Caco-2 (cell line): ENCODE measurements around the gene ADAMTS2. TPM values are rescaled to one million over a fixed set of nuclear protein-coding genes. Genes with fewer than 3 reads are reported as not detected.

Source experiments
- BruUV-seq: library from RNA; stranded (reverse); fragments of 400-500 nt; replicated peaks from 2 replicates; lab custom pipeline; 2021; lab: Mats Ljungman, UMichigan
- CTCF ChIA-PET: fragments of 300-600 bp; sonication (Branson Sonifier 250); formaldehyde crosslinking; loops from one replicate; lab custom pipeline; 2022; ENCODE audit warnings: antibody characterized with exemption; lab: Charles Lee
- POLR2A ChIA-PET: fragments of 300-600 bp; sonication (Branson Sonifier 250); formaldehyde crosslinking; loops from one replicate; lab custom pipeline; 2022; ENCODE audit warnings: antibody characterized with exemption; lab: Charles Lee
- DNase-seq, 2 experiments: peaks; one replicate each; pipeline versions ENCODE4 v3.0.0 to v3.0.0-alpha.2; 2020 to 2022
- H3K27me3 ChIP-seq: replicated peaks from 2 replicates; pipeline ENCODE4 v1.6.0; 2011; ENCODE audit warnings: low read length; ENCODE audit not compliant: control insufficient read depth, insufficient read depth
- H3K36me3 ChIP-seq: 2 replicates; pipeline ENCODE4 v1.5.1; 2011; ENCODE audit warnings: low read length; ENCODE audit not compliant: control insufficient read depth, insufficient read depth
- H3K4me1 ChIP-seq: fragments of 250-450 bp; sonication (Bioruptor Pico); 2 replicates; pipeline ENCODE4 v1.5.1; 2020; ENCODE audit warnings: mild to moderate bottlenecking
- H3K4me3 ChIP-seq: 2 replicates; pipeline ENCODE4 v1.5.1; 2011; ENCODE audit warnings: low read depth, mild to moderate bottlenecking, control low read depth, low read length
- H3K9me3 ChIP-seq: fragments of 250-450 bp; sonication (Bioruptor Pico); 2 replicates; pipeline ENCODE4 v1.5.1; 2020; ENCODE audit warnings: mild to moderate bottlenecking, moderate library complexity
- H3K27ac Mint-ChIP-seq: one replicate; pipeline ENCODE4 v1.8.0; 2022; ENCODE audit warnings: mixed read lengths; ENCODE audit not compliant: unreplicated experiment
- H3K27me3 Mint-ChIP-seq: one replicate; pipeline ENCODE4 v1.8.0; 2022; ENCODE audit warnings: mixed read lengths; ENCODE audit not compliant: insufficient read depth, unreplicated experiment
- H3K36me3 Mint-ChIP-seq: one replicate; pipeline ENCODE4 v1.8.0; 2022; ENCODE audit warnings: mild to moderate bottlenecking, mixed read lengths; ENCODE audit not compliant: insufficient read depth, unreplicated experiment
- H3K4me1 Mint-ChIP-seq: one replicate; pipeline ENCODE4 v1.8.0; 2022; ENCODE audit warnings: low read depth, mixed read lengths; ENCODE audit not compliant: unreplicated experiment
- H3K4me3 Mint-ChIP-seq: one replicate; pipeline ENCODE4 v1.8.0; 2022; ENCODE audit warnings: mild to moderate bottlenecking, moderate library complexity, mixed read lengths; ENCODE audit not compliant: unreplicated experiment
- H3K9me3 Mint-ChIP-seq: one replicate; pipeline ENCODE4 v1.8.0; 2022; ENCODE audit warnings: mixed read lengths; ENCODE audit not compliant: unreplicated experiment
- CTCF ChIP-seq, 2 experiments: fragments of 200-600 bp in 1 of 2; IDR thresholded peaks; 1 replicate in 1 of 2; 2 replicates in 1 of 2; pipeline versions ENCODE4 v1.5.1 to v1.8.0; 2011 to 2022; ENCODE audit warnings: antibody characterized with exemption in 1 of 2, control low read depth in 1 of 2, inconsistent platforms in 1 of 2, low read depth in 1 of 2, low read length in 1 of 2, mild to moderate bottlenecking in 1 of 2, moderate library complexity in 1 of 2; ENCODE audit not compliant: insufficient read depth in 1 of 2, severe bottlenecking in 1 of 2, unreplicated experiment in 1 of 2
- intact Hi-C: fragments of 100-400 bp; cut with micrococcal nuclease; formaldehyde crosslinking; loops from one replicate; pipeline ENCODE4 v1.10.0; 2022; ENCODE audit not compliant: unreplicated experiment
- total RNA-seq: library from RNA; stranded (reverse); gene quantifications from 2 replicates; pipeline ENCODE4 v1.2.3, GENCODE V29; 2022

Gene ADAMTS2
- total RNA-seq, 1 experiment from 2014 or later, result 0.05 TPM

- Mint-ChIP-seq H3K4me1 (no peaks in the 10 kb centered on the region), H3K27me3 (peaks cover 7% of the 10 kb centered on the region), H3K27ac (no peak overlapping the region), H3K4me3 (no peak overlapping the region), H3K36me3 (no peaks in the 10 kb centered on the region), H3K9me3 (peaks cover 19% of the 10 kb centered on the region)
- BruUV-seq, result no TSS peak
- H3K4me3 ChIP-seq, result no peak overlapping the region
- H3K9me3 ChIP-seq, result peaks cover 8% of the 10 kb centered on the region
- no peaks in the 10 kb centered on the region for H3K36me3 ChIP-seq
- POLR2A ChIA-PET, result no interaction called here
- peak in 1 of 2 experiments; percentile 12 for DNase-seq
- TF ChIP-seq CTCF (IDR thresholded peaks at IDR 0.05; ENCODE audit: insufficient read depth in 1 of 2, low read depth in 1 of 2, low read length in 1 of 2, severe bottlenecking in 1 of 2, unreplicated experiment in 1 of 2), result no peak
- H3K27me3 ChIP-seq, result no peaks in the 10 kb centered on the region
- no peaks in the 10 kb centered on the region for H3K4me1 ChIP-seq
- CTCF ChIA-PET, result no interaction called here
- intact Hi-C loops, result no loop called here
Observed at GRCh38 chr5:179307931-179308471, 37.3 kb downstream of the ADAMTS2 start.

GRCh38 chr5:179307013-179307800 lies 38.1 kb downstream of the ADAMTS2 start:
- intact Hi-C loops, result no loop called here
- no peaks in the 10 kb centered on the region for H3K36me3 ChIP-seq
- H3K36me3 Mint-ChIP-seq, result no peaks in the 10 kb centered on the region
- H3K4me3 Mint-ChIP-seq, result no peak overlapping the region
- BruUV-seq, result no TSS peak
- no peaks in the 10 kb centered on the region for H3K4me1 Mint-ChIP-seq
- ChIA-PET CTCF (no interaction called here), POLR2A (no interaction called here)
- H3K9me3 ChIP-seq, result peaks cover 8% of the 10 kb centered on the region; the same call in 1 of the 2 replicates
- DNase-seq, result peak in 1 of 2 experiments; percentile 25
- H3K27me3 ChIP-seq, result no peaks in the 10 kb centered on the region
- no peaks in the 10 kb centered on the region for H3K4me1 ChIP-seq
- no peak overlapping the region for H3K27ac Mint-ChIP-seq
- H3K27me3 Mint-ChIP-seq, result peaks cover 11% of the 10 kb centered on the region
- H3K9me3 Mint-ChIP-seq, result peaks cover 11% of the 10 kb centered on the region
- TF ChIP-seq CTCF (IDR thresholded peaks at IDR 0.05; ENCODE audit: insufficient read depth in 1 of 2, low read depth in 1 of 2, low read length in 1 of 2, severe bottlenecking in 1 of 2, unreplicated experiment in 1 of 2), result no peak
- H3K4me3 ChIP-seq, result no peak overlapping the region

GRCh38 chr5:179306191-179307012 lies 38.9 kb downstream of the ADAMTS2 start:
- POLR2A ChIA-PET, result no interaction called here
- peaks cover 8% of the 10 kb centered on the region; the same call in 1 of the 2 replicates for H3K9me3 ChIP-seq
- CTCF ChIA-PET, result no interaction called here
- H3K4me3 ChIP-seq, result no peak overlapping the region
- no peak for DNase-seq
- Mint-ChIP-seq H3K27ac (no peak overlapping the region), H3K4me3 (no peak overlapping the region), H3K4me1 (no peaks in the 10 kb centered on the region), H3K36me3 (no peaks in the 10 kb centered on the region), H3K27me3 (peaks cover 11% of the 10 kb centered on the region), H3K9me3 (peaks cover 11% of the 10 kb centered on the region)
- intact Hi-C loops, result no loop called here
- no peaks in the 10 kb centered on the region for H3K4me1 ChIP-seq
- no TSS peak for BruUV-seq
- H3K27me3 ChIP-seq, result no peaks in the 10 kb centered on the region
- no peak for TF ChIP-seq CTCF (IDR thresholded peaks at IDR 0.05; ENCODE audit: insufficient read depth in 1 of 2, low read depth in 1 of 2, low read length in 1 of 2, severe bottlenecking in 1 of 2, unreplicated experiment in 1 of 2)
- no peaks in the 10 kb centered on the region for H3K36me3 ChIP-seq
